ENCODE data around the gene PSMA2.

DNA sequence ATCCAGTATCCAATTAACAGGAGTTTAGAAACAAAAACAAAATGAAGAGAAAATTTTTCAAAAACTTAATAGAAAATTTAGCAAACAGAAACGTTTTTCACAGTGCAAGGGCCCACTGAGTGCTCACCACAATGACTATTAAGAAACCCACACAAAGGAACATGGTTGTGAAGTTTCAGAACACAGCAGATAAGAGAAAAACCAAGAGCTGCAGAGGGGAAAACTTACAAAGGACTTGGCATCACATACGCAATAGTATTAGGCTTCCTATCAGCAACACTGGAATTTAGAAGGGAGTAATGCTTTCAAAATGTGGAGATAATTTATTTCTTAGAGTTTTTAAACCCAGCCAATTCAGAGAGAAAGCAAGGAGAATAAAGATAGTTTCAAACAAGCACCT, 18.4 kb downstream of the PSMA2 start:
- TF ChIP-seq, protein P1, sequence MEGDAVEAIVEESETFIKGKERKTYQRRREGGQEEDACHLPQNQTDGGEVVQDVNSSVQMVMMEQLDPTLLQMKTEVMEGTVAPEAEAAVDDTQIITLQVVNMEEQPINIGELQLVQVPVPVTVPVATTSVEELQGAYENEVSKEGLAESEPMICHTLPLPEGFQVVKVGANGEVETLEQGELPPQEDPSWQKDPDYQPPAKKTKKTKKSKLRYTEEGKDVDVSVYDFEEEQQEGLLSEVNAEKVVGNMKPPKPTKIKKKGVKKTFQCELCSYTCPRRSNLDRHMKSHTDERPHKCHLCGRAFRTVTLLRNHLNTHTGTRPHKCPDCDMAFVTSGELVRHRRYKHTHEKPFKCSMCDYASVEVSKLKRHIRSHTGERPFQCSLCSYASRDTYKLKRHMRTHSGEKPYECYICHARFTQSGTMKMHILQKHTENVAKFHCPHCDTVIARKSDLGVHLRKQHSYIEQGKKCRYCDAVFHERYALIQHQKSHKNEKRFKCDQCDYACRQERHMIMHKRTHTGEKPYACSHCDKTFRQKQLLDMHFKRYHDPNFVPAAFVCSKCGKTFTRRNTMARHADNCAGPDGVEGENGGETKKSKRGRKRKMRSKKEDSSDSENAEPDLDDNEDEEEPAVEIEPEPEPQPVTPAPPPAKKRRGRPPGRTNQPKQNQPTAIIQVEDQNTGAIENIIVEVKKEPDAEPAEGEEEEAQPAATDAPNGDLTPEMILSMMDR (conservative IDR thresholded peaks at IDR 0.05 in 1 of 2, IDR thresholded peaks at IDR 0.05 in 1 of 2; ENCODE audit: low read depth in 1 of 2, low read length in 2 of 2), result no peak
- no peak for TF ChIP-seq EZH2 (IDR thresholded peaks at IDR 0.05; ENCODE audit: low read length, missing control alignments)

All from fibroblast of lung (primary cell).